Fibroblast of skin of scalp (primary cell): ENCODE data around the gene ATG10.
"Not testable (repeated sequence)": the region's sequence is repeated elsewhere in the genome, so short reads cannot be mapped to it uniquely, and the experiment has no call there.

Experiments
- DNase-seq: peaks from one replicate; pipeline ENCODE4 v3.0.0-alpha.2; 2013

ATG10 gene

GRCh38 chr5:81983148-81983547 is 11.3 kb downstream of the ATG10 start:
- DNase-seq = not testable (repeated sequence)

- DNase-seq = not testable (repeated sequence)
Observed at GRCh38 chr5:81983563-81983962, 11.7 kb downstream of the ATG10 start.

- no peak for DNase-seq
Observed at GRCh38 chr5:81986126-81986525, 14.3 kb downstream of the ATG10 start.

- no peak for DNase-seq
Observed at GRCh38 chr5:81989204-81989603, 17.4 kb downstream of the ATG10 start.

- no peak for DNase-seq
Observed at GRCh38 chr5:81994679-81995078, 22.9 kb downstream of the ATG10 start.

- no peak for DNase-seq
Observed at GRCh38 chr5:81995407-81995806, 23.6 kb downstream of the ATG10 start.

- DNase-seq = peak; percentile 5
Observed at GRCh38 chr5:82004511-82004910, 32.7 kb downstream of the ATG10 start.

- not testable (repeated sequence) for DNase-seq
Observed at GRCh38 chr5:82009869-82010268, 38.0 kb downstream of the ATG10 start.

- DNase-seq = no peak
Observed at GRCh38 chr5:82010696-82011095, 38.9 kb downstream of the ATG10 start.

GRCh38 chr5:82011761-82012160 is 39.9 kb downstream of the ATG10 start:
- peak; percentile 58 for DNase-seq

- DNase-seq = not testable (repeated sequence)
Observed at GRCh38 chr5:82014644-82015043, 42.8 kb downstream of the ATG10 start.

- no peak for DNase-seq
Observed at GRCh38 chr5:82018462-82018861, 46.6 kb downstream of the ATG10 start.

- no peak for DNase-seq
Observed at GRCh38 chr5:82019342-82020138, 47.7 kb downstream of the ATG10 start.

GRCh38 chr5:82022499-82022898 is 50.7 kb downstream of the ATG10 start:
- no peak for DNase-seq

- DNase-seq = no peak
Observed at GRCh38 chr5:82023644-82024043, 51.8 kb downstream of the ATG10 start.

- DNase-seq = no peak
Observed at GRCh38 chr5:82031220-82032119, 59.6 kb downstream of the ATG10 start.

GRCh38 chr5:82042894-82043293 is 71.1 kb downstream of the ATG10 start:
- DNase-seq = not testable (repeated sequence)

GRCh38 chr5:82044010-82044409 is 72.2 kb downstream of the ATG10 start:
- DNase-seq = no peak

GRCh38 chr5:82045554-82046275 is 73.9 kb downstream of the ATG10 start:
- peak; percentile 70 for DNase-seq

GRCh38 chr5:82046276-82046647 is 74.4 kb downstream of the ATG10 start:
- no peak for DNase-seq

GRCh38 chr5:82050955-82051354 is 79.1 kb downstream of the ATG10 start:
- DNase-seq = no peak

- no peak for DNase-seq
Observed at GRCh38 chr5:82054004-82054710, 82.3 kb downstream of the ATG10 start.
